CD4-positive, alpha-beta T cell treated with Interleukin-17A for 4 hours (primary cell): ENCODE data around the gene FAM3B.
A peak's percentile ranks its signal among the peaks of the same experiment; 100 is the strongest.

Experiments
- DNase-seq: peaks from one replicate; pipeline ENCODE4 v3.0.0-alpha.2; 2020; ENCODE audit warnings: mixed read lengths

FAM3B gene

DNA sequence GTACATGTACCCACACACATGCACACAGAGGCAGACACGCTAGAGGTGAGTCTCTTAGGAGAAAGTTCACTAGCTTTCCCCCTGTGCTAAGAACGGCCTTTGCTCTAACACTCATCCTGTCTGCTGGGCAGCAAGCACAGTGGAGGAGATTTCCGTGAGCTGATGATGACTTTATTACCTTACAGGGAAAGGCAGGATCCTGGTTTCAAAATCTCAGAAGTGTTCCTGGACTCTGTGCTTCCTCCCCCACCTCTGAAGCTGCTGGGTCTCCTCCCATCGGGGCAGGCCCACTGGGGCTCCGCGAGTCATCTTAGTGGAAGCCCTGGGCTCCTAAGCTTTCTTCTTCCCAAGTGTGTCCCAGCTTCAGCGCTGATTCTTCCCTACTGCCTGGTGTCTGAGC, 2.7 kb downstream of the FAM3B start:
- no peak for DNase-seq

DNA sequence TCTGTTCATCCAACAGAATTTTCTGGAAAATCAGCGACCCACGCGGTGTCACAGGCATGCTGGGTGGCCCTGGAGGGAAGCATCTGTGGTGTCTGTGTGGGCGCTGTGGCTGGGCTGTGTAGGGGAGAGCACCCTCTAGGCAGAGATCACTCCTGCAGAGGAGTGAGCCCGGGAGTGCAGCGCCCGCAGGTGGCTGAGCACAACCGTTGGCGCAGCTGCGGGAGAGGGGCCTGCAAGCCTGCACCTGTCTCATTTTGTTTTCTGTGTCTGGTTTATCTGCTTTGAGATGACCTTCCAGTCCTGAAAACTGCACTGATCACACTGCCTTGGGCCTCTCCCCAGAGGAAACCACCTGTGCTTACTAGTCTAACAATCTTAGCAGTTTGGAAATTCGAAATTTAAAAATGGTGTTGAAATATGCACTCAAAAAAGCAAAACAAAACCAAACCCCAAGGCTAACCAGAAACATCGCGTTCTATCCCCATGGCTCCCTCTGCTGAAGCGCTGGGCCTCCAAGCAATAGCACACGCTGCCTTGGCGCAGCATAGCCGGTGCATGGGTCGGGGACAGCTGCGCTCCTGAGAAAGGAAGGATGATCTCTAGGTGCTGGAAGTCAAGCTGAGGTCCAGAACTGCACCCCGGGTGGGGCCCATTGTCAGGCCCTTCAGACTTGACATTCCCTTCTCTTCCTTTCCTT, 4.8 kb downstream of the FAM3B start:
- DNase-seq: peak; percentile 45

GRCh38 chr21:41321908-41322495, 5.4 kb downstream of the FAM3B start:
- DNase-seq: no peak

GRCh38 chr21:41322496-41323382, 6.1 kb downstream of the FAM3B start:
- no peak for DNase-seq

- no peak for DNase-seq
Measured at GRCh38 chr21:41325138-41325912, 8.7 kb downstream of the FAM3B start.

- DNase-seq: no peak
Measured at GRCh38 chr21:41326414-41327080, 9.9 kb downstream of the FAM3B start.

- no peak for DNase-seq
Measured at GRCh38 chr21:41327753-41328152, 11.2 kb downstream of the FAM3B start.

GRCh38 chr21:41328660-41329607, 12.3 kb downstream of the FAM3B start:
- DNase-seq: no peak

DNA sequence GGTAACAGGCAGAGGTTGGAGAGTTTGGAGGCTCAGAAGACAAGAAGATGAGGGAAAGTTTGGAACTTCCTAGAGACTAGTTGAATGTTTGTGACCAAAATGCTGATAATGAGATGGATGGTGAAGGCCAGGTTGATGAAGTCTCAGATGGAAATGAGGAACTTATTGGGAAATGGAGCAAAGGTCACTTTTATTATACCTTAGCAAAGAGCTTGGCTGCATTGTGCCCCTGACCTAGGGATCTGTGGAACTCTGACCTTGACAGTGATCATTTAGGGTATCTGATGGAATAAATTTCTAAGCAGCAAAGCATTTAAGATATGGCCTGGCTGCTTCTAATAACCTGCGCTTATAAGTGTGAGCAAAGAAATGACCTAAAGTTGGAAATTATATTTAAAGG, 17.2 kb downstream of the FAM3B start:
- no peak for DNase-seq

DNA sequence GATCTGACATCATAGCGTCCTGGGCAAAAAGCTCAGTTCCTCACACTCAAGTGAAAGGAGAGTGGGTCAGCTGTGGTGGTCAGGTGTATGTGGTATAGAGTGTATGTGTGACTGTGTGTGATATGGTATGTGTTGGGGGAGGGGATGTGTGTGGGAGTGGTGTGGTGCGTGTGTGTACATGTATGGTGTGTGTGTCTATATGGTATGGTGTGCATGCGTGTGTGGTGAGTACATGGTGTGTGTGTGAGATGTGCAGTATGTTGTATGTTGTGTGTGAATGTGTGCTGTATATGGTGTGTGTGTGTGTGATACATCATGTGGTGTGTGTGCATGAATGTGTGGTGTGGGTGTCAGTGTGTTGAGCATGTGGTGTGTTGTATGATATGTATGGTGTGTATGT, 20.9 kb downstream of the FAM3B start:
- no peak for DNase-seq

- no peak for DNase-seq
Measured at GRCh38 chr21:41338455-41338854, 21.9 kb downstream of the FAM3B start.

DNA sequence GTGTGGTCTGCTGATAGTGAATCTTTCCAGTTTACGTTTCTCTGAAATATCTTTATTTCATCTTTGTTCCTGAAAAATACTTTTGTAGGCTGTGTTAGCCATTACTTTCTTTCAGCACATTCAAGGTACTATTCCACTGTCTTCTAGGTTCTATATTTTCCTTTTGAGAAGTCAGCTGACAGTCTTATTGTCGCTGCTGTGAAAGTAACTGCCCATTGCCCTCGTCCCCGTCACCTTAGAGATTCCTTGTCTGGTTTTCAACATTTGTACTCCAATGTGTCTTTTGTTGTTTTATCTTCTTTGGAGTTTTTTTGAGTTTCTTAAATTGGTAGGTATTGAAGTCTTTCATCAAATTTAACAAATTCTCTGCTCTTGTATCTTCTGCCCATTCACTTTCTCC, 25.4 kb downstream of the FAM3B start:
- DNase-seq: no peak

GRCh38 chr21:41344146-41344545, 27.5 kb downstream of the FAM3B start:
- no peak for DNase-seq

DNA sequence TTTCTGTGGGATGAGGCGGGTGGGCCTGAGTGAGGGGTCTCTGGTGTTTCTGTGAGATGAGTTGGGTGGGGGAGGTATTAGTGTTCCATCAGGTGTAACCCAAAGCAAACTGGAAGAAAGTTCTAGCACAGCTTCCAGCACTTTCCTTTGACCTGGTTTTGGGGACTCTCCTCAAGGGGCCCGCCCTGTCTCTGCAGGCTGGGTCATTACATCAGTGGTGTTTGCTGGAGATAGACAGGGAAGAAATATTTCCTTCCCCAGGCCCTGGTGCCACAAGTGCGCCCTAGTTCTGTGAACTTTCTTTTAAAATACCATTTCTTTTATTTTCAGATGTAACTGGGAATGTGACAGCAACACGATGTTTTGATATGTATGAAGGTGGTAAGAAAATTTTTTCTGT, 28.8 kb downstream of the FAM3B start:
- DNase-seq: no peak

- no peak for DNase-seq
Measured at GRCh38 chr21:41345934-41346685, 29.5 kb downstream of the FAM3B start.

DNA sequence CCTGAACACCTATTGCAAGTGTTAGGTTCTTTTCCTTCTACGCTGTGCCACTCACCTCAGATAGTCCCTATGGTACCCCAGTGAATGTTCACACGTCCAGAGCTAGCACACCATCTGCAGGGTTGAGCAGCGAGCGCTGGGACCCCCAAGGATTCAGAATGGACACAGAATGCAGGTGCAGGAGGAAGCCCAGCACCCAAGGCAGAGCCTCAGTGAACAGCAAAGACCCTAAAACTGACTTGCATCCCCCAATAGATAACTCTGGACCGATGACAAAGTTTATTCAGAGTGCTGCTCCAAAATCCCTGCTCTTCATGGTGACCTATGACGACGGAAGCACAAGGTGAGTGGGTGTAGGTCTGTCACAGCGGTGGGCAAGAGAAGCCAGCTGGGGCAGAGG, 30.2 kb downstream of the FAM3B start:
- no peak for DNase-seq

GRCh38 chr21:41348434-41348833, 31.8 kb downstream of the FAM3B start:
- no peak for DNase-seq

- no peak for DNase-seq
Measured at GRCh38 chr21:41349126-41349525, 32.5 kb downstream of the FAM3B start.

DNA sequence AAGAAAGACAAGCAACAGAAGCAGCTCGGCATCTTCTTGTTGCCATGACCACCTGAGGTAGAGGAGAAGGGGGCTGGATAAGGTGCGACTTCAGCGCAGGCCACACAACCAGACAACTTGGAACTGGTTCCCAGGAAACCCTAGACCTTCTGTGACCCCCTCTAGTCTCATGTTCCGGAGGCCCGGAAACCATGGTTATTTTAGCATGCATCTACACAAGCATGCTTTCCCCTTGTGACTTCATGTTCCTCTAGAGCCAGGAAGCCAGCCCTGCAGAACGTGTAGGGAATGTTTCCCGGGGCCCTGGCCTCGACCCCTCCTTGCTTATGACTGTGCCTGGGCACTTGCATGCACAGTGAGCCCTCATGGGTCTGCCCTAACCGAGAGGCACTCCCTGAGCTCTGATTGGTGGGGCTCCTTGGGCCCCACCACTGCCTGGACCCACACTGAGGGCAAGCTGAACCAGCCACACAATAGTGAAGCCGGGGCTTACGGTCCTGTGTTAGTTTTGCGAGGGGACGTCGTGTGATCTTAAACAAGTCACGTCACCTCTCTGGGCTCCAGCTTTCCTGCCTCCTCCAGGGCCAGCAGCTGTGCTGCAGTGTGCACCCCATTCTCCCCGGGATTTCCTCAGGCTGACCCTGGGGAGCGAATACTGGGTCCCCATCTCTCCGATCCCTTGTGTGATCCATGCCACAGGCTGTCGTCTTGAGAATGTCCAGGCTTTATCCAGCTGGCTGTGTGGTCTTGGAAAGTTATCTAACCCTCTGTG, 33.2 kb downstream of the FAM3B start:
- DNase-seq: no peak
